Pancreas (tissue), 10 donors: ENCODE data around the gene ORC1. TPM values are rescaled to one million over a fixed set of nuclear protein-coding genes. Genes with fewer than 3 reads are reported as not detected.

Experiments
- ATAC-seq, 4 donors: fragments of 200-7000 bp; cut with Tn5 transposase; one replicate each; pipeline versions ENCODE4 v1.8.0 to v1.9.1; 2020; ENCODE audit warnings: mild to moderate bottlenecking in 4 of 4, moderate library complexity in 4 of 4
- DNase-seq, 6 donors: peaks; one replicate each; pipeline ENCODE4 v3.0.0-alpha.2; 2020
- FAIRE-seq: peaks from 2 replicates; lab custom pipeline; 2012; peaks lifted over from hg19 to GRCh38; lab: Jason Lieb, UNC
- H3K27ac ChIP-seq, 4 donors: fragments of 200-600 bp; sonication (generic); 1 replicate in 3 of 4; 2 replicates in 1 of 4; pipeline versions ENCODE4 v1.5.0 to v1.8.0; 2020
- H3K27me3 ChIP-seq, 4 donors: fragments of 200-600 bp; one replicate each; pipeline ENCODE4 v1.8.0; 2021
- H3K36me3 ChIP-seq, 3 donors: fragments of 200-600 bp; sonication (generic) in 1 of 3; one replicate each; pipeline versions ENCODE4 v1.5.0 to v1.8.0; 2020 to 2021
- H3K4me1 ChIP-seq, 3 donors: fragments of 200-600 bp; one replicate each; pipeline ENCODE4 v1.8.0; 2021
- H3K4me3 ChIP-seq, 4 donors: fragments of 200-600 bp; sonication (generic) in 2 of 4; one replicate each; pipeline versions ENCODE4 v1.5.0 to v1.8.0; 2020 to 2021
- H3K9me3 ChIP-seq, 4 donors: fragments of 200-600 bp; one replicate each; pipeline ENCODE4 v1.8.0; 2021
- WGBS, 2 donors: extraction: QIAGEN DNeasy Blood & Tissue Kit; methylation state at CpG; one replicate each; pipeline ENCODE4 v1.1.7; 2013; 5-methylcytosine and 5-hydroxymethylcytosine counted together
- intact Hi-C, 3 donors: fragments of 100-400 bp; cut with DNase I; formaldehyde crosslinking; loops; one replicate each; pipeline versions ENCODE4 v1.11.1 to v1.14.2; 2022
- polyA plus RNA-seq, 2 donors: library from polyadenylated mRNA; stranded (reverse); fragments of 200-250 nt; gene quantifications; one replicate each; pipeline ENCODE4 v1.2.3, GENCODE V29; 2013
- total RNA-seq, 6 donors: library from RNA; stranded (reverse); fragmentation: NEBNext Ultra II Directional in 4 of 6; extraction: Animal tissue kit (Norgen Biotek cat#: 25700) in 4 of 6; gene quantifications; one replicate each; pipeline versions ENCODE4 v1.2.1 to v1.2.4, GENCODE V29; 2021 to 2023
- TF ChIP-seq, protein P1 (sequence below), 4 donors: fragments of 200-600 bp; sonication (generic) in 3 of 4; IDR thresholded peaks; one replicate each; pipeline versions ENCODE4 v1.5.0 to v1.8.0; 2021; ENCODE audit warnings: antibody characterized with exemption in 4 of 4
- donor health status: healthy with polysubstance abuse.
- donor health status: DM: no; HTN: no; CAD: no; lungs with moderate emphysema.
- donor health status: DM: no; HTN: no; CAD: no.
- donor health status: control.
- donor health status: control.
- donor health status: Bipolar disorder and iron deficiency.
- donor health status: DM: yes; HTN: yes; CAD: no.
- donor health status: DM: no; HTN: no; CAD: no.
- donor health status: DM: no; HTN: no; CAD: no.
- donor health status: DM: yes; HTN: yes; CAD: no.

ORC1 gene
- total and polyA plus RNA-seq, 8 donors, result 0.09 to 0.68 (median 0.30) TPM

GRCh38 chr1:52424813-52425212, 20.6 kb upstream of the ORC1 start:
- Histone ChIP-seq H3K27me3 (no peaks in the 10 kb centered on the region), H3K9me3 (no peaks in the 10 kb centered on the region), H3K36me3 (peaks cover 0 to 17% (median 0%) of the 10 kb centered on the region in 3 donors), H3K4me3 (no peak overlapping the region), H3K27ac (no peak overlapping the region), H3K4me1 (no peaks in the 10 kb centered on the region)
- intact Hi-C loops, result no loop called here
- no peak for DNase-seq
- 92 to 100% methylated on average over 1 of the region's 1 CpG for WGBS, 2 donors
- ATAC-seq, result no peak
- no peak for FAIRE-seq
- TF ChIP-seq, protein P1, sequence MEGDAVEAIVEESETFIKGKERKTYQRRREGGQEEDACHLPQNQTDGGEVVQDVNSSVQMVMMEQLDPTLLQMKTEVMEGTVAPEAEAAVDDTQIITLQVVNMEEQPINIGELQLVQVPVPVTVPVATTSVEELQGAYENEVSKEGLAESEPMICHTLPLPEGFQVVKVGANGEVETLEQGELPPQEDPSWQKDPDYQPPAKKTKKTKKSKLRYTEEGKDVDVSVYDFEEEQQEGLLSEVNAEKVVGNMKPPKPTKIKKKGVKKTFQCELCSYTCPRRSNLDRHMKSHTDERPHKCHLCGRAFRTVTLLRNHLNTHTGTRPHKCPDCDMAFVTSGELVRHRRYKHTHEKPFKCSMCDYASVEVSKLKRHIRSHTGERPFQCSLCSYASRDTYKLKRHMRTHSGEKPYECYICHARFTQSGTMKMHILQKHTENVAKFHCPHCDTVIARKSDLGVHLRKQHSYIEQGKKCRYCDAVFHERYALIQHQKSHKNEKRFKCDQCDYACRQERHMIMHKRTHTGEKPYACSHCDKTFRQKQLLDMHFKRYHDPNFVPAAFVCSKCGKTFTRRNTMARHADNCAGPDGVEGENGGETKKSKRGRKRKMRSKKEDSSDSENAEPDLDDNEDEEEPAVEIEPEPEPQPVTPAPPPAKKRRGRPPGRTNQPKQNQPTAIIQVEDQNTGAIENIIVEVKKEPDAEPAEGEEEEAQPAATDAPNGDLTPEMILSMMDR (IDR thresholded peaks at IDR 0.05), result no peak

GRCh38 chr1:52424231-52424636, 20.0 kb upstream of the ORC1 start:
- ATAC-seq, result no peak

GRCh38 chr1:52423771-52424170, 19.5 kb upstream of the ORC1 start:
- DNase-seq, result no peak
- Histone ChIP-seq H3K36me3 (peaks cover 0 to 19% (median 0%) of the 10 kb centered on the region in 3 donors), H3K27ac (no peak overlapping the region)

More at GRCh38 chr1:52424231-52424636, 20.0 kb upstream of the ORC1 start:
- FAIRE-seq (no peak), DNase-seq (no peak)
- peaks cover 0 to 17% (median 0%) of the 10 kb centered on the region in 3 donors for H3K36me3 ChIP-seq
- H3K9me3 ChIP-seq, result no peaks in the 10 kb centered on the region
- H3K27me3 ChIP-seq, result no peaks in the 10 kb centered on the region
- H3K4me1 ChIP-seq, result no peaks in the 10 kb centered on the region
- no peak overlapping the region for H3K4me3 ChIP-seq
- H3K27ac ChIP-seq, result no peak overlapping the region
- intact Hi-C loops, result no loop called here
- TF ChIP-seq, protein P1 (IDR thresholded peaks at IDR 0.05), result no peak

GRCh38 chr1:52423055-52423454, 18.8 kb upstream of the ORC1 start:
- Histone ChIP-seq H3K27ac (no peak overlapping the region), H3K36me3 (peaks cover 0 to 25% (median 0%) of the 10 kb centered on the region in 3 donors), H3K9me3 (no peaks in the 10 kb centered on the region), H3K4me1 (no peaks in the 10 kb centered on the region), H3K27me3 (no peaks in the 10 kb centered on the region), H3K4me3 (no peak overlapping the region)
- FAIRE-seq, result peak; percentile 94
- 96 to 98% methylated on average over 2 of the region's 2 CpGs for WGBS, 2 donors
- no peak for DNase-seq
- intact Hi-C loops, result no loop called here
- TF ChIP-seq, protein P1 (IDR thresholded peaks at IDR 0.05), result no peak
- no peak for ATAC-seq

More at GRCh38 chr1:52423771-52424170, 19.5 kb upstream of the ORC1 start:
- no peak for ATAC-seq
- Histone ChIP-seq H3K4me1 (no peaks in the 10 kb centered on the region), H3K4me3 (no peak overlapping the region), H3K27me3 (no peaks in the 10 kb centered on the region), H3K9me3 (no peaks in the 10 kb centered on the region)
- 79 to 84% methylated on average over 9 of the region's 9 CpGs for WGBS, 2 donors
- FAIRE-seq, result no peak
- TF ChIP-seq, protein P1 (IDR thresholded peaks at IDR 0.05), result no peak
- intact Hi-C loops, result no loop called here

DNA sequence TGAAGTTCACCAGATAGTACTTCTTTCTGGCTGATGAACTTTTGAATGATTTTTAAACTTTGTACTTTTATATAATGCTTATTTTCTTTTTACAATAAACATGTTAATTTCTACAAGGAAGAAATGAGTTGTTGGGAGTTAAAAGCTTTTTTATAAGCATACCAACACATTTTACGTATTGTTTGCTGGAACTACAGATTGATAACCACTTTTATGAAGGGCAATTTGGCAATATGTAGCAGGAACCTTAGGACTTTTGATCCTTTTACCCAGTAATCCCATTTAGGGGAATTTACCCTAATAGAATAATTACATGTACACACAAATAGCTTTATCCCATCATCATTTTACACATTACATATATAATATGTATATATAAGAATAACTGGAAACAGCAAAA, 16.5 kb upstream of the ORC1 start:
- WGBS, 2 donors, result 94% methylated on average over 1 of the region's 1 CpG
- TF ChIP-seq, protein P1 (IDR thresholded peaks at IDR 0.05), result no peak
- Histone ChIP-seq H3K4me3 (no peak overlapping the region), H3K4me1 (no peaks in the 10 kb centered on the region), H3K27ac (no peak overlapping the region), H3K9me3 (no peaks in the 10 kb centered on the region), H3K36me3 (peaks cover 0 to 48% (median 0%) of the 10 kb centered on the region in 3 donors), H3K27me3 (no peaks in the 10 kb centered on the region)
- FAIRE-seq, result peak; percentile 54
- ATAC-seq, result no peak
- intact Hi-C loops, result no loop called here
- no peak for DNase-seq
